ENCODE measurements around the gene FAM98C. TPM values are rescaled to one million over a fixed set of nuclear protein-coding genes. Genes with fewer than 3 reads are reported as not detected.

FAM98C gene
- total RNA-seq, 2 experiments from 2014 or later, result 21.0 to 25.9 TPM

DNA sequence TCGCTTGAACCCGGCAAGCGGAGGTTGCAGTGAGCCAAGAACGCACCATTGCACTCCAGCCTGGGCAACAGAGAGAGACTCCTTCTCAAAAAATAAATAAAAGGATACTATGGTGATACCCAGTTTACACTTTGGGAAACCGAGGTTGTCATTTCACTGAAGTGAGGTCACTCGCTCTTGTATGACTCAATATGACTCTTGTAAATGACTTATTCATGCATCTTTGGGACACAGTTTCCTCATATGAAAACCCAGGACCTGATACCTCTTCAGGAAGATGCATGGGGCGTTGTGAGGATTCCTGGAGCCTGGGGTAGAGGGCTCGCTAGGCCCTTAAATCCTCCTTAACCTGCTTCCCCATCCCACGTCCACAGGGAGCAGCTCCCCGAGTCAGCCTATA is 24.0 kb upstream of the FAM98C start:
- ATAC-seq (no peak), DNase-seq (no peak)
- no peak overlapping the region for H3K4me3 Mint-ChIP-seq
- H3K4me1 Mint-ChIP-seq (ENCODE audit: low read depth), result peaks cover 22% of the 10 kb centered on the region
- H3K36me3 Mint-ChIP-seq (ENCODE audit: low read depth), result peaks cover 44% of the 10 kb centered on the region
- CTCF ChIA-PET, result no interaction called here
- POLR2A ChIA-PET, result interaction anchor here (1.6 kb wide), 1 partner anchor 16 kb away, joined by 6 read pairs; no protein-coding TSS in a partner anchor
- H3K27me3 Mint-ChIP-seq (ENCODE audit: low read depth), result no peaks in the 10 kb centered on the region
- H3K9me3 Mint-ChIP-seq (ENCODE audit: insufficient read depth), result no peaks in the 10 kb centered on the region
- H3K27ac Mint-ChIP-seq, result no peak overlapping the region

DNA sequence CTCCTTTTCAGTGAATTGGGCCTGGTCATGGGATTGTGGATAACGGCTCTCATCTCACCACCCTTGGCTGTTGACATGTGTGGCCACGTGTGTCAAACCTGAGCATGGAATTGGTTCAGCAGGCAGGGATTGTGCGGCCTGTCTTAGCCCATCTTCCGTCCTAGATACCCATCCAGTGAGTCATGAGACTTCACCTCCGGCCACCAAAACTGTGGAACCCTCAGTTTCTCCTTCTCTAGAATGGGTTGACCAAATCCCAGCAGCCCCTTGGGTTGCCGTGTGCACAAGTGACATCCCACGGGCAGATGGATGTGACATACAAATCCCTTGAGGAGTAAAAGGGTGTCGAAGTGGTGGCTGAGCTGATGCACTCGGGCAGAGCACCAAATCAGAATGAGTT is 21.8 kb upstream of the FAM98C start:
- Mint-ChIP-seq H3K36me3 (ENCODE audit: low read depth) (peaks cover 46% of the 10 kb centered on the region), H3K27ac (no peak overlapping the region), H3K4me3 (no peak overlapping the region), H3K4me1 (ENCODE audit: low read depth) (peaks cover 12% of the 10 kb centered on the region), H3K9me3 (ENCODE audit: insufficient read depth) (no peaks in the 10 kb centered on the region), H3K27me3 (ENCODE audit: low read depth) (no peaks in the 10 kb centered on the region)
- ATAC-seq (no peak), DNase-seq (no peak)
- CTCF ChIA-PET, result no interaction called here
- POLR2A ChIA-PET, result no interaction called here

DNA sequence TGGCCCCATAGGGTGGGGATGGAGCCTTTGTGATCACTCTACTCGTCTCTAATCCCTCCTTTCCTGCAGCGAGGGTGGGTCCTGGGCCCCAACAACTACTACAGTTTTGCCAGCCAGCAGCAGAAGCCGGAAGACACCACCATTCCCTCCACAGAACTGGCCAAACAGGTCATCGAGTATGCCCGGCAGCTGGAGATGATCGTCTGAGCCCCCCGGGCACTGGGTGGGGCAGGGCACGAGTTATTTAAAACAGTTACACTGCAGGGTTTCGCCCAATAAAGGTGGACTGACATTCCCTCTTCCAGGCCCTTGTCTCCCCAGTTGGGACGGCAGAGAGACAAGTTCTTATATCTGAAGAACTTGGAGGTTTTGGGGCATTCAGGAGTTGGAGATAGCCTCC is 19.7 kb upstream of the FAM98C start:
- no peak overlapping the region for H3K4me3 Mint-ChIP-seq
- ATAC-seq, result no peak
- H3K27me3 Mint-ChIP-seq (ENCODE audit: low read depth), result peaks cover 8% of the 10 kb centered on the region
- H3K27ac Mint-ChIP-seq, result no peak overlapping the region
- no peaks in the 10 kb centered on the region for H3K9me3 Mint-ChIP-seq (ENCODE audit: insufficient read depth)
- peaks cover 45% of the 10 kb centered on the region for H3K36me3 Mint-ChIP-seq (ENCODE audit: low read depth)
- POLR2A ChIA-PET, result no interaction called here
- CTCF ChIA-PET, result no interaction called here
- peaks cover 14% of the 10 kb centered on the region for H3K4me1 Mint-ChIP-seq (ENCODE audit: low read depth)
- no peak for DNase-seq

DNA sequence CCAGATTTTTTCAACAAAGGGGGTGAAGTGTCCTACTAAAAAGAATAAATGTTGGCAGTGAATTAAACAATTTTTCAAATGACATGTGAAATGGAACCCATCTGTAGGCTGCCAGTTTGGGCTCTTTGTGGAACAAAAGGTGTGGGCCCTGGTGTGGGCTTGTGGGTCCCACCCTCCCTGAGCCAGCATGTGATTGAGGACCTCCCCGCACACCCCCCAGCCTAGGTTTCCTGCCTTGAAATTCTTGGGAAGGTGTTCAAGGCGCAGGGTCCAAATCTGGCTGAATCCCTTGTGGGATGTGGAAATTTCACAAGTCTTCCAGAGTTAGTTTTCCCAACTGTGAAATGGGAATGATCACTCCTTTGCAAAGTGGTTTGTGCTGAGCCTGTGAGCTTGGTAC is 19.1 kb upstream of the FAM98C start:
- Mint-ChIP-seq H3K4me1 (ENCODE audit: low read depth) (peaks cover 16% of the 10 kb centered on the region), H3K27ac (no peak overlapping the region), H3K4me3 (no peak overlapping the region), H3K36me3 (ENCODE audit: low read depth) (peaks cover 45% of the 10 kb centered on the region), H3K9me3 (ENCODE audit: insufficient read depth) (no peaks in the 10 kb centered on the region), H3K27me3 (ENCODE audit: low read depth) (peaks cover 10% of the 10 kb centered on the region)
- CTCF ChIA-PET, result interaction anchor here (0.9 to 2.1 kb wide), 3 partner anchors 8 to 19 kb away, joined by 3 to 7 read pairs (median 3); partner anchors contain the start of genes FAM98C and PSMD8
- POLR2A ChIA-PET, result interaction anchor here (1.2 to 1.4 kb wide), 3 partner anchors 8 to 48 kb away, joined by 3 to 5 read pairs (median 4); partner anchors contain the start of gene CATSPERG
- DNase-seq (no peak), ATAC-seq (no peak)

DNA sequence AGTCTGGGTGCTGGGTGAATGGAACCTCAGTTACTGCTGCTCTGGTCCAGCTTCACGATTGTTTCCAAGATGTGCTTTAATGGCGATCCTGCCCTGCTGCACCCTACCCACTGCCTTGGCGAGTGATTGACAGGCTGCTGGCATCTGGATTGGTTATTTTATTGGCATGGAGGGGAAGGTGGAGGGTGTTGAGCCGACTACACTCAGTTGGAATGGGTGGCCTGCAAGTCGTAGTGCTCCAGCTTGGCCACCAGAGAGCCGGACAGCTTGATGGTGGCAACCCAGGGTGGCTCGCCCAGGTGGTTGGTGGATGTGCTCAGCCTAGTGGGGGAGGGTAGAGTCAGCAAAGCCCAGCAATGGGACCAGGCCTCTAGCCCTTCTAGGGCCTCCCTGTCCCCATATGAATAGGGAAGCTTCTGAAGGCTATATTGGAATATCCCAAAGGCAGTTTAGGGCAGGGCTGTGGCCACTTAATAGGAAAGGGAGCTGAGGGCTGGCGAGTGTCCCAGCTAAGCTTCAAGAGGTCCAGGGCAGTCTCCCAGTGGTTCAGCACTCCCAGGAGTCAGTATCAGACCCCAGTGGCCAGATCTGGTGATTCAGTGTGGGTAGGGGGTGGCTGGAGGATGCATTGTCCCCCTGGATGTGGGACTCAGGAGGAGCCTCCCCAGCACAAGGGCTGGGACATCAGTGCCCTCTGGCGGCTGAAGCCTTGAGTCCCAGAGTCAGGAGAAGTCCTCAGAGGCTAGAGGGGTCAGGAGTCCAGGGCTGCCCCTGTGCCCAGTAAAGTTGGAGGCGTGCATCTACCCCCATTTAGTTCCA is 18.5 kb upstream of the FAM98C start:
- Mint-ChIP-seq H3K27ac (no peak overlapping the region), H3K4me3 (no peak overlapping the region), H3K4me1 (ENCODE audit: low read depth) (peaks cover 18% of the 10 kb centered on the region), H3K36me3 (ENCODE audit: low read depth) (peaks cover 42% of the 10 kb centered on the region), H3K27me3 (ENCODE audit: low read depth) (peaks cover 11% of the 10 kb centered on the region), H3K9me3 (ENCODE audit: insufficient read depth) (no peaks in the 10 kb centered on the region)
- POLR2A ChIA-PET, result interaction anchor here (1.2 to 1.6 kb wide), 4 partner anchors 9 to 49 kb away, joined by 3 to 5 read pairs (median 4); partner anchors contain the start of gene CATSPERG
- no peak for DNase-seq
- CTCF ChIA-PET, result interaction anchor here (0.9 to 2.1 kb wide), 4 partner anchors 9 to 18 kb away, joined by 3 to 7 read pairs (median 4); partner anchors contain the start of genes FAM98C and PSMD8
- ATAC-seq, result no peak

DNA sequence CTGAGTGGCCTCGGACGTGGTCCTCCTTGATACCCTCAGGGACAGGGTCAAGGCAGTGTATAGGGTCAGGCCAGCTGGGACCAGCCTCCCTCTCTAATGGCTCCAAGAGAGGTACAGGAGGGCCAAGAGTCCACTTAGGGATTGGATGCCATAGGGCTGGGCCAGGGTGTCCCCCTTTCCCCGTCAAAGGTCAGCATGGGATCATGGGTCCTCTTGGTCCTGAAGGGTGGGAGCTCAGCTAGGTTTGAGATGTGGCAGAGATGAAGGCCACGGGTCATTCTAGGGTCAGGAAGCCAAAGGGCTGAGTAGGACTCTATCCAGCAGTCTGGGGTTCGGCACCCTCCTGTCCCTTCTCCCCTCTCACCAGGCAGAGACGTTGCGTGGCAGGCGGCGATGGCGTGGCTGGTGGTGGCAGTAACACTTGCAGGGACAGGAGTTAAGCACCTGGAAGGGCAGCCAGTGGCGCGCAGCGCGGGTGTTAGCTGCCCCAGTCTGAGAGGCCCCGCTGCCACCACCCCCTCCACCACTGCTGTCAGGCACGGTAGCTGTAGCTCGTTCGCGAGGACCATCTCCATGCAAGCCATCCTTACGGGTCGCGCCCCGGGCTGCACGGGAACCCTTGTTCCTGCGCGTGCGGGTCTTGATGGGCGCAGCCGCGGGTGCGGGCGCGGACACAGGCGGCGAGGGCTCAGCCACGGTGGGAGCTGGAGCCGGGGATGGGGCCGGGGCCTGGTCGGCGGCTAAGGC is 17.7 kb upstream of the FAM98C start:
- DNase-seq, result no peak
- H3K27ac Mint-ChIP-seq, result no peak overlapping the region

DNA sequence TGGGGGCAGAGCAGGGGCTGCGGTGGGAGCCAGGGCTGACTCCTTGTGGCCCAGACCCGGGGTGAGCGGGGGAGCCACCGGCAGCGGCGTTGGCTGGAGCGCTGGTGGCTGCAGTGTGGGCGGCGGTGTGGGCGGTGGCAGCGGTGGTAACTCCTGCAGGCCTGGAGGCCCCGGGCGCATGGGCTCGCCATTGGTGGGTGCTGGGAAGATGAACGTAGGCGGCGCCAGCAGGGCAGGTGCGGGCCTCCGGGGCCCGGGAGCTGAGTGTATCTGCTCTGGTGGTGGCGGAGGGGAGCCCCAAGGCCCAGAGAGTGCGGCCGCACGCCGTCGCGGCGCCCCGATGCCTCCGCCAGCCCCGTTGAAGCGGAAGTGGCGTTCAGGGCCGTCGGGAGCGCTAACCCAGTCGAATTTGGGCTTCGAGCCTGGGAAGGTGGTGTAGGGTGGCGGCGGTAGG is 17.1 kb upstream of the FAM98C start:
- peaks cover 19% of the 10 kb centered on the region for H3K4me1 Mint-ChIP-seq (ENCODE audit: low read depth)
- no peak overlapping the region for H3K27ac Mint-ChIP-seq
- H3K27me3 Mint-ChIP-seq (ENCODE audit: low read depth), result peaks cover 24% of the 10 kb centered on the region
- H3K9me3 Mint-ChIP-seq (ENCODE audit: insufficient read depth), result no peaks in the 10 kb centered on the region
- ChIA-PET CTCF (no interaction called here), POLR2A (interaction anchor here (0.6 to 1.0 kb wide), 2 partner anchors 11 to 119 kb away, joined by 3 to 4 read pairs; partner anchors contain the start of gene PSMD8)
- peaks cover 40% of the 10 kb centered on the region for H3K36me3 Mint-ChIP-seq (ENCODE audit: low read depth)
- ATAC-seq (no peak), DNase-seq (no peak)
- no peak overlapping the region for H3K4me3 Mint-ChIP-seq

More for the DNA sequence above, 17.7 kb upstream of the FAM98C start:
- ChIA-PET POLR2A (interaction anchor here (0.6 to 1.6 kb wide), 6 partner anchors 9 to 120 kb away, joined by 3 to 5 read pairs (median 4); partner anchors contain the start of genes CATSPERG and PSMD8), CTCF (interaction anchor here (1.1 to 2.1 kb wide), 3 partner anchors 9 to 18 kb away, joined by 3 to 7 read pairs (median 4); partner anchors contain the start of genes FAM98C and PSMD8)
- Mint-ChIP-seq H3K4me3 (no peak overlapping the region), H3K36me3 (ENCODE audit: low read depth) (peaks cover 40% of the 10 kb centered on the region), H3K4me1 (ENCODE audit: low read depth) (peaks cover 19% of the 10 kb centered on the region), H3K9me3 (ENCODE audit: insufficient read depth) (no peaks in the 10 kb centered on the region), H3K27me3 (ENCODE audit: low read depth) (peaks cover 19% of the 10 kb centered on the region)
- ATAC-seq, result no peak

DNA sequence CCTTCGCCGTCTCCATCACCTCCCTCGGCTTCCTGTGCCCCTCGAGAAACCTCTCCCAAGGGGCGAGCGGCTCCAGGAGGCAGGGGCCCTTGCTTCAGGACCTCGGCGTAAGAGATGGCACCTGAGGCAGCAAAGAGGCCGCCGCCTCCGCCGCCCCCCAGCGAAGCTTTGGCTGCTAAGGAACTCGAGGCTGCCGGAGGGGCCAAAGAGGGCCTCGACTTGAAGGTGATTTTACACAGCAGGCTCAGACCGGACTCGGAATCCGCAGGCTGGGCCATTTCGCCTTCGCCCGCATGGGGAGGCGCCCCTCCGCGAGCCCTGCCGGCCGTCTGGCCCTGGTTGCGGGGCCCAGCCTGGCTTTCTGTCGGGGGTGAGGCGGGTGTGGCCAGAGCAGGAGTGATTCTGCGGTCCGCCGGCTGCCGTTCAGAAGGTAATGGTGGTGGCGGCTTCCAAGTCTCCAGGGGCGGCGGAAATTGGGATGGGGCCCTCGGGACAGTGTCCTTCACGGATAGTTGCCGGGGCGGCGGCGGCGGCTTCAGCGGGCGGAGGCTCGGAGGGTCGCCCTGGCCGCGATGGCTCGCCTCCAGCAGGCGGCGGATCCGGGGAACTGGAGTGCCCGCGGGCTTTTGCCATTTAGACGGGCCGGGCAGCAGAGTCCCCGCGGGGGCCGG is 16.5 kb upstream of the FAM98C start:
- no peak overlapping the region for H3K27ac Mint-ChIP-seq
- ATAC-seq (no peak), DNase-seq (no peak)
- no peak overlapping the region for H3K4me3 Mint-ChIP-seq
- CTCF ChIA-PET, result interaction anchor here (1.3 to 1.5 kb wide), 2 partner anchors 16 to 143 kb away, joined by 5 to 9 read pairs; partner anchors contain the start of gene FAM98C
- peaks cover 19% of the 10 kb centered on the region for H3K4me1 Mint-ChIP-seq (ENCODE audit: low read depth)
- H3K36me3 Mint-ChIP-seq (ENCODE audit: low read depth), result peaks cover 35% of the 10 kb centered on the region
- POLR2A ChIA-PET, result interaction anchor here (1.0 to 2.3 kb wide), 2 partner anchors 11 to 12 kb away, joined by 4 to 15 read pairs; partner anchors contain the start of gene PSMD8
- peaks cover 30% of the 10 kb centered on the region for H3K27me3 Mint-ChIP-seq (ENCODE audit: low read depth)
- H3K9me3 Mint-ChIP-seq (ENCODE audit: insufficient read depth), result no peaks in the 10 kb centered on the region

DNA sequence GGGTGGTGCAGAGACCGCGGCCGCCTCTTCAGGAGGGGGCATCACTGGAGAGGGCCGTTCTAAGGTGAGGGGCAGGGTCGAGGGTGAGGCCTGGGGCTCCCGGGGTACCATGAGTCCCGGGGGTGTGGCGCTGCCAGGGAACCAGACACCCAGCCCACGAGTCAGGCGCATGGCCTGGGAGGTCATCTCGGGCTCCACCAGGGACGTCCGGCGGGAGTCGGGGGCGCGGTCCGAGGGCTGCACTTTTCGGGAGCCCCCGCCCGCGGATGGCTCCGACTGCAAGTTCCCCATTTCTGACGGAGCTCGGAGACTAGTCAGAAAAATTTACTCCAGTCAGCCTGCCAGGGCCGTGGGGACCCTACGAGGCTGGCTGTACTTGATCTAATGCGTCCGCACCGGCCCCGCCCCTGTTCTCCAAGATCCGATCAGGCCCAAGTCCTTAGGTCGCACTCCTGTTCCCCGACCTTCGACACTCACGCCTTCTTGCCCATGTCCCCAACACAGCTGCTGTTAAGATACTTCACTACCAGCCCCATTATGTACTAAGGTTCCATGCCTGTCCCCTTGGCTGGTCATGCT is 15.8 kb upstream of the FAM98C start:
- DNase-seq, result no peak
- no peak overlapping the region for H3K27ac Mint-ChIP-seq
- no peak for ATAC-seq

DNA sequence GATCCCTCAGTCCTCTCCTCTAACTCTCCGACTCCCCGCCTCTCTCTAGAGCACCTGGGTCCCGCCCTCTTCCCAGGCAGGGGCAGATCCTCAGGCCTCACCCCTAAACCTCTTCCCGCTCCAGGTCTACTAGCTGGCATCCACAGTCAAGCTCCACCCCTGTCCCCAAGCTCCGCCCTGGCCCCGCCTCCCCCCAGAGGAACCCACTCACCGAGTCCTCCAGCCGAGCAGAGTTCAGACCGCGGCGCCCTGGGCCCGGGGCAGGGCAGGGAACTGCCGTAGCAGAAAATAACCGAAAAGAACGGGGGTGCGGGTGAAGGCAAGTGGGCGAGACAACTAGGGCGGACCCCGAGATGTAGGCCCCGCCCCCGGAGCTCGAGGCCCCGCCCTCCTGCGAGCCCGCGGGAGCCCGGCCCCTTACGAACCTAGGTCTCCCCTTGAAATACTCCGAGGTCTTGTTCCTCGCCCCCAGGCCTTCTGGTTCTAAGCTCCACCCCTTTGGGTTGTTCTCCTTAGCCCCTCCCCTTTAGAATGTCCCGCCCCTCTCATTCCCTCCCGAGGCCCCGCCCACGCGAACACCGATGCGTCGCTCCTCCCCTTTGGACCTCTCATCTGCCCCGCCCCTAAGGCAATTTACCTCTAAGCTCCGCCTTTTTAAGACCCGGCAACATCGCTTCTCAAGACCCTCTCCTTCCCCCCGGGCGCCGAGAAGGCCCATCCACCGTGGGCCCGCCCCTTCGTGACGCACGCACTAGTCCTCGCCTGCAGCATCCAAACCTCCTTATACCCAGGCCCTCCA is 15.1 kb upstream of the FAM98C start, which contains the start of gene GGN:
Gene GGN, minus strand, starts transcription at position 485 of the 799 bp plus-strand sequence. CDS start 773 bp downstream, outside the sequence.
- Mint-ChIP-seq H3K36me3 (ENCODE audit: low read depth) (peaks cover 25% of the 10 kb centered on the region), H3K4me1 (ENCODE audit: low read depth) (peaks cover 19% of the 10 kb centered on the region), H3K27me3 (ENCODE audit: low read depth) (peaks cover 37% of the 10 kb centered on the region), H3K9me3 (ENCODE audit: insufficient read depth) (no peaks in the 10 kb centered on the region), H3K4me3 (peak within 1 kb of the TSS; percentile 70), H3K27ac (peak within 1 kb of the TSS; percentile 46)
- ATAC-seq (peak; percentile 78), DNase-seq (peak; percentile 77)
- CTCF ChIA-PET, result interaction anchor here (1.2 to 1.6 kb wide), 6 partner anchors 14 to 543 kb away, joined by 3 to 9 read pairs (median 4); partner anchors contain the start of genes CATSPERG, FAM98C, MRPS12 and PSMD8
- POLR2A ChIA-PET, result interaction anchor here (0.8 to 2.3 kb wide), 4 partner anchors 10 to 490 kb away, joined by 3 to 15 read pairs (median 6); partner anchors contain the start of genes FAM98C and PSMD8

More for the DNA sequence above, 15.8 kb upstream of the FAM98C start:
- ChIA-PET POLR2A (interaction anchor here (0.8 to 2.3 kb wide), 3 partner anchors 12 to 490 kb away, joined by 3 to 15 read pairs (median 10); partner anchors contain the start of genes FAM98C and PSMD8), CTCF (interaction anchor here (1.2 to 1.6 kb wide), 6 partner anchors 13 to 543 kb away, joined by 3 to 9 read pairs (median 4); partner anchors contain the start of genes CATSPERG, FAM98C, MRPS12 and PSMD8)
- peaks cover 19% of the 10 kb centered on the region for H3K4me1 Mint-ChIP-seq (ENCODE audit: low read depth)
- H3K9me3 Mint-ChIP-seq (ENCODE audit: insufficient read depth), result no peaks in the 10 kb centered on the region
- H3K27me3 Mint-ChIP-seq (ENCODE audit: low read depth), result peaks cover 34% of the 10 kb centered on the region
- peak overlapping the region; percentile 64 for H3K4me3 Mint-ChIP-seq
- H3K36me3 Mint-ChIP-seq (ENCODE audit: low read depth), result peaks cover 29% of the 10 kb centered on the region
